ENCODE results near the gene CDK5.

GRCh38 chr7:151018421-151019129 is 39.1 kb downstream of the CDK5 start:
- TF ChIP-seq EZH2 (IDR thresholded peaks at IDR 0.05; ENCODE audit: borderline replicate concordance, low read depth, low read length, poor library complexity, severe bottlenecking): no peak
- TF ChIP-seq, protein P1, sequence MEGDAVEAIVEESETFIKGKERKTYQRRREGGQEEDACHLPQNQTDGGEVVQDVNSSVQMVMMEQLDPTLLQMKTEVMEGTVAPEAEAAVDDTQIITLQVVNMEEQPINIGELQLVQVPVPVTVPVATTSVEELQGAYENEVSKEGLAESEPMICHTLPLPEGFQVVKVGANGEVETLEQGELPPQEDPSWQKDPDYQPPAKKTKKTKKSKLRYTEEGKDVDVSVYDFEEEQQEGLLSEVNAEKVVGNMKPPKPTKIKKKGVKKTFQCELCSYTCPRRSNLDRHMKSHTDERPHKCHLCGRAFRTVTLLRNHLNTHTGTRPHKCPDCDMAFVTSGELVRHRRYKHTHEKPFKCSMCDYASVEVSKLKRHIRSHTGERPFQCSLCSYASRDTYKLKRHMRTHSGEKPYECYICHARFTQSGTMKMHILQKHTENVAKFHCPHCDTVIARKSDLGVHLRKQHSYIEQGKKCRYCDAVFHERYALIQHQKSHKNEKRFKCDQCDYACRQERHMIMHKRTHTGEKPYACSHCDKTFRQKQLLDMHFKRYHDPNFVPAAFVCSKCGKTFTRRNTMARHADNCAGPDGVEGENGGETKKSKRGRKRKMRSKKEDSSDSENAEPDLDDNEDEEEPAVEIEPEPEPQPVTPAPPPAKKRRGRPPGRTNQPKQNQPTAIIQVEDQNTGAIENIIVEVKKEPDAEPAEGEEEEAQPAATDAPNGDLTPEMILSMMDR (conservative IDR thresholded peaks at IDR 0.05; ENCODE audit: low read depth, low read length): no peak; the same call in 1 of the 2 replicates
